ENCODE data around the gene TTC32.
"Not testable (repeated sequence)": the region's sequence is repeated elsewhere in the genome, so short reads cannot be mapped to it uniquely, and the experiment has no call there.

TTC32 gene

DNA sequence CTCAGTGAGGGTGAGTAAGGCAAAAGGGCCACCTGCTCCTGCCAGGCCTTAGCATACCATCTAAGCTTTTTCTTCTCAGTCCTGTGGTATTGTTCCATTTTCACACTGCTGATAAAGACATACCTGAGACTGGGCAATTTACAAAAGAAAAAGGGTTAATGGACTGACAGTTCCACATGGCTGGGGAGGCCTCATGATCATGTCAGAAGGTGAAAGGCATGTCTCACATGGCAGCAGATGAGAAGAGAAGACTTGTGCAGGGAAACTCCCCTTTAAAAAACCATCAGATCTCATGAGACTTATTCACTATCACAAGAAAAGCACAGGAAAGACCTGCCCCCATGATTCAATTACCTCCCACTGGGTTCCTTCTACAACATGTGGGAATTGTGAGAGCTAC, 21.6 kb downstream of the TTC32 start:
- DNase-seq (ENCODE audit: low read depth); H3K4me3 ChIP-seq (ENCODE audit: low read depth, low read length): not testable (repeated sequence)

DNA sequence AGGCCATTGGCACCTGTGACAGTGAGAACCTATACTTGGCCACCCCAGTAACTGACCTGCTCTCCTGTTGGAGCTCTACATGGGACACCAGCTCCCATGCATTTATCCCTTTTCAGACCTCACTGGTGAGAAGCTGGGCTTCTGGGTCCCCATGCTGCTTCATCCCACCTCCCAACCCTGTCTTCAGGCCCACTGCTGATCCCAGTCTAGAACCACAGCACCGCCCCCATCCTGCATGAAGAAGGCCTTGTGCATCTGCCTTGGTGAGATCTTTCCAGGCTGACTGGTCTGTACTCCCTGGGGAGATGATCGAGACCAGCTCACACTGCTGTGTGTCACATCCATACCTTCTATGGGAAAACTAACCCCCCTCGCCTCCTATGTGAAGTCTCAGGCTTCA, 22.7 kb downstream of the TTC32 start:
- DNase-seq (ENCODE audit: low read depth): no peak
- no peak overlapping the region for H3K4me3 ChIP-seq (ENCODE audit: low read depth, low read length)

DNA sequence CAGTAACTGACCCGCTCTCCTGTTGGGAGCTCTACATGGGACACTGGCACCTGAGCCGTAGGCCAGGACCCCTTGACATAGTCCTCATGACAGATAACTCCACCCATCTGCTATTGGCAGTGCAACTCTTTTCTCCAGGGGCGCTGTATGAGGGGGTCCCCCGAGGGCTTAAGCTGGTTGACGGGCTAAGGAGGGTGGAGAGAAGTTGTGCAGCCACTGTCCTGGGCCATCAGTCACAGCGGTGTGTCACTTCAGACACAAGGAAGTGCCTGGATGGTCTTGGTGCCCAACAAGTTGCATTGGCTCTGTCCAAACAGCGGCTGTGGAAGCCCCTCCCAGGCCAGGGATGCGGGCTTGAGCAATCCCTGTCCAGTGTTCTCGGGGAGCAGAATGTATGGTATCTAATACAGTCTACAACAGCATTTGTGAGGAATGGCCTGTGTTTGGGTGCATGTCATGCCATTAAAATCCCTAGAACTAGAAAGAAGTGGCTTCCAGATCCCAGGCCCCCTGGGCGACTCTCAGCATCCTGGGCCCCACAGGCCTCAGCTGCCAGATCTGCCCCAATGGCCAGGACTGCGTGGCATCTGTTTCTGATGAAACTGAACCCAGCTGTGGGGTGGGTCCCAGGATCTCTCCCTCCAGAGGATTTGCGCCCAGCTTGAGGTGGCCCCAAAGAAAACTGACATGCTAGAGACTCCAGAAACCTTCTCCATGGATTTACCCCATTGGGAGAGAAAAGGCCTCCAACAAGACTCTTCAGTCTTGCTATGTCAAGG, 23.3 kb downstream of the TTC32 start:
- no peak for DNase-seq (ENCODE audit: low read depth)
- H3K4me3 ChIP-seq (ENCODE audit: low read depth, low read length): no peak overlapping the region

DNA sequence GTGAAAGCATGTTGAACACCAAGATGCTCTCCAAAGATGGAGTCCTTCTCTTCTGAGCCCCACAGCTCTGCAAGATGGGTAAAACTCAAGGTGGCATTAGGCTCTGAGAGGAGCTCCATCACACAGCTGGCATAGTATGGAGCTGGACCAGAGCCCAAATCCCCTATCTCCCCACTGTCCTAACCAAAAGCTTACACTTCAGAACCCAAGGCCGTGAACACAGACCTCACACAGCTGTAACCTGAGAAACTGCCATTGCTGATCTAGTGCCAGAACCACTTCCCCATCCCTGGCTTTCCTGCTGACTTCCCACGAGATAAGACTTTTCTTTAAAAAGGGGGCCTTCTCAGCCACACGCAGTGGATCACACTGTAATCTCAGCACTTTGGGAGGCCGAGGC, 25.0 kb downstream of the TTC32 start:
- DNase-seq (ENCODE audit: low read depth): no peak
- no peak overlapping the region for H3K4me3 ChIP-seq (ENCODE audit: low read depth, low read length)

DNA sequence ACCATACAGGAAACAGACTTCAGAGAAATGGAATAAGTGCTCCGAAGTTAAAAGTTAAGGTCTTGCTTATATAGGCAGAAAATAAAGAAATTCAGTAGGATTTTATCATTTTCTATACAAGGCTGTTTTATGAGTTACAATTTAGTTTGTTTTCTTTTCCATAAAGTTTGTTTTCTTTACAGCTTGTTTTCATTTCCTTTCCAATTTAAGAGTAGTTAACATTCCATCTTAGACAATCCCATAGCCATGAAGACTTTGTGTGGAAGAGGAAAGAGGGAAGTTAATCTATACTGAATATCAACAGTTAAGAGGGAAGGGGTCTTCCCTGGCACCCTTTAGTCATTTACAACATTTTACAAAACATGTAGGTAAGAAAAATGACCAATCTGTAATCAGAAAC, 26.5 kb downstream of the TTC32 start:
- no peak for DNase-seq (ENCODE audit: low read depth)

DNA sequence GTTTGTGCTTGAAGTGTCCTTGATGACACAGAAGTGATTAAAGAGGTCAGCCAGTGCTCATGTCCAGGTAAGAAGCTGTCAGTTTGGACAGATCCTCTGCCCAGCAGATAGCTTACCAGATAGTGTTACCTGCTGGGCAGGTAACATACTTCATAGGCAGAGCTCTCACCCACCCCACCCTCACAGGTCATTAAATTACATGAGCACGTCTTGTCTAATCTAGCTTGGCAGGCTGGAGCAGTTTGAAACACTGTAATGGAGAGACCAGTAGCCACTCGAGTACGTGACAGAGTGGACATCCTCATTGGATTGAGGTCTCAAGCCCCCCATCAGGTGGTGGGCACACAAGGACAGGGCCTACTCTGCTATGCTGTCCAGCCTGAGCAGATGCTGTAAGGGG, 27.1 kb downstream of the TTC32 start:
- DNase-seq (ENCODE audit: low read depth): no peak
- H3K4me3 ChIP-seq (ENCODE audit: low read depth, low read length): no peak overlapping the region

More for the DNA sequence above, 26.5 kb downstream of the TTC32 start:
- no peak overlapping the region for H3K4me3 ChIP-seq (ENCODE audit: low read depth, low read length)

DNA sequence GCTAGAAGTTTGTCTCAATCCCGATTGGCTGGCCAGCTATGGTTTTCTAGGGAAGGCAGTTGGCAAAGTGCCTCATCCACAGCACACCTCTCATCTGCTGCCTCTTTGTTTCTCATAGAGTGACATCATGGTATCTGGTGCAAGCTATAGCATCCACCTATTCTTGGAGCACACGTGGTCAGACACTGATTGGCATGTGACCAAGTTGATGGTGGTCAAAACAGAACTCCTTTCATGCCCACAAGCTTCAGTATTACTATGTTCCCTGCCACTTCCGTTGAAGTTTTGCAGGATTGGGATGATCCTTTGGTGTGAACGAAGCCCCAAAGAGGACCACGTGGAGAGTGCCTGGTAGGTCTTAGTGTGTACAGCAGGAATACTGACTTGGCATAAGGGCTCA, 28.8 kb downstream of the TTC32 start:
- H3K4me3 ChIP-seq (ENCODE audit: low read depth, low read length): no peak overlapping the region
- no peak for DNase-seq (ENCODE audit: low read depth)

DNA sequence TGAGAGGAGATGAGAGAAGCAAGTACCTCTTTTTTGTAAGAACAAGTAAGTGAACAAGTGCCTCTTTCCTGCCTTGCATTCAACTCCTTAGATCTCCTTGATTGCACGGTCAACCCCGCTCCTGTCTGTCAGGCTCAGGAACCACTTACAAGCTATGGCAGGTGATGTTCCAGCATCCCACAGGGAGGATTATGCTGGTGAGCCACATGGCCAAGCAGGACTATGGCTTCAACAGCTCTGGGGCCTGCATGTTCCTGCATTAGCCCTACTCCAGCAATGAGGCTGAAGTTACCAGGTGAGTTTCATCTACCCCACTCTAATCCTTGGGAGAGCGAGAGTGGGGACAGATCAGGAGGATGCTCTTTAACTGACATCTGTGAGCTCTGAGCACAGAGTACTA, 29.5 kb downstream of the TTC32 start:
- DNase-seq (ENCODE audit: low read depth): no peak
- H3K4me3 ChIP-seq (ENCODE audit: low read depth, low read length): no peak overlapping the region

DNA sequence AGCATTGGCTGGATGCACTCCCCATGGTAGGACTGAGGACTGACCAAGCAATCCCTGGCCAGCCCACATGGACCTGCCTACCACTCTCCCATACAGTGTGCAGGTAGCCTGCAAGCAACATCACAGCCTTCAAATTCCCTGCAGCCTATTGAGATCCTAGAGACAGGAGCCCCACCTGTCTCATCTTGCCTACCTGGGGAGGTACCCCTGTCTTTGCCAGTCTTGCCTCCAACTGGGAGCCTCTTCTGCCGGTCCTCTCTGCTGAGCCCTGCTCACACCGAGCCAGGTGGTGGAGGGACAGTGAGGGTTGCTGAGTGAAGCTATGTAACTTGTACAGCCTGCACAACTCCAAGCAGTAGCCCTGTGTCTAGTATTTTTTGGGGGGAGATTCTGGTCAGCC, 29.9 kb downstream of the TTC32 start:
- DNase-seq (ENCODE audit: low read depth): no peak
- H3K4me3 ChIP-seq (ENCODE audit: low read depth, low read length): no peak overlapping the region

DNA sequence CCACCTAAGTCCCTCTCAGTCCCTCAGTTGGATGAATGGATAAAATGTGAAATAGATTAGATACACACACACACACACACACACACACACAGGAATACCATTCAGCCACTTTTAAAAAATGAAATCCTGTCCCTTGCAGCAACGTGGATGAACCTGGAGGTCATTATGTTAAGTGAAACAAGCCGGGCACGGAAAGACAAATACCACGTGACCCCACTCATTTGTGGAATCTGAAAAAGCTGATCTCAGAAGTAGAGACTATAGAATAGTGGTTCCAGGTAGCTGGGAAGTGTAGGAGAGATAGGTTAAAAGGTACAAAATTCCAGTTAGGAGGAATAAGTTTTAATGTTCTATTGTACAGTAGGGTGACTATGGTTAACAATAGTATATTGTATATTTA, 31.0 kb downstream of the TTC32 start:
- no peak for DNase-seq (ENCODE audit: low read depth)
- H3K4me3 ChIP-seq (ENCODE audit: low read depth, low read length): no peak overlapping the region

DNA sequence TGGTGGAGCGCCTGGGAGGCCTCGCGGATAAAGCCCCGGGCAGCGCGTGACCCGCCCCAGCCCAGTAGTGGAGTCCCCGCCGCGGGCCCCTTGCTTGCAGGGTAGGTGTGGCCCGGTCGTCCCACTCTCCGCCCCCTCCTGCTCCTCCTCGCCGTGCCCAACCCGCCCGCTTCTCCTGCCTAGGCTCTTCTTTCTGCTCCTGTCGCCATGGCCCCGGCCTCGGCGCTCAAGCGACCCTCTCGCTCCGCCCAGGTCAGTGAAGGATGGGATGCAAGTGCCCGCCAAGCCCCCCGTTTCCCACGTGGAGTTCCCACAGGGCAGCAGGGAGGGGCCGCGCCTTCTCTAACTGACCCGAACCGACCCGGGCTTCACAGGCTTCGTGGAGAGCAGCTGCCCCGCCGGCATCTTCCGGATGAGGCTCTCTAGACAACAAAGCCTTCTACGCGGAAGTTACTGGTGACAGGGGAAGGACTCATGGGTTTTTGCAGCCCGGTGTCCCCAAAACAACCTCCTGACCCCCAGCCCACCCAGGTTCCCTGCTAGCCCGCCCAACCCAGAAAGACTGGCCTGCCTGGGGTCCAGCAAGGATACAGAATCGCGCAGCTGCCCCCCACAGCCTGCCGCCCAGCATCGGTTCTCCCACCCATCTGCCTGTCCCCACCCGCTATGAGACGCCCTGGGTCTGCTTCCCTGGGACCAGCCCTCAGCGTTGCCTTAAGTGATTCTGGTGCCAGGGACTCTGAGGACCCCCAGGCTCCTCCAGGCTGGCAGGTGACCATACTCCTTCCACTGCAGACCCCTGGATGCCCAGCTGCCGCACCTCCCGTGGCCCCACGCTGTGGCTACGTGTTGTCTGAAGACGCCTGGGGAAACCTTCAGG, 32.8 kb downstream of the TTC32 start:
- peak overlapping the region; percentile 51 for H3K4me3 ChIP-seq (ENCODE audit: low read depth, low read length)
- DNase-seq (ENCODE audit: low read depth): no peak

DNA sequence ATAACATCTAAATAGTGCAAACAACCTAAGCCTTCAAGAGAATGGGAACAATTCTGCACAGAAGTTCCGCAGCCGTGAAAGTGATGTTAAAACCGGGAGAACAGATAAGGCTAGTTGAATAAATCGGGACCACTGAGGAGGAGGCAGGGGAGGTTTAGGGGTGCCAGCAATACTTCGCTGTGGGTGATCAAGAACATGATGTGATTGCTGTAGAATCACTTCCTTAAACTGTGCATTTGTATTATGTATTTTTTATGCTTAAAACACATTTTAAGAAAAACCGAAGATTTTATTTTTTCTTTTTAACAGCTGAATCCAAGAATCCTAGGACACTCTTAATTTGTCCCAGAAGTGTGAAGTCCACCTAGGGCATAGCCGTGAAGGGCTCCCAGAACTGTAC, 33.6 kb downstream of the TTC32 start:
- H3K4me3 ChIP-seq (ENCODE audit: low read depth, low read length): peak overlapping the region; percentile 51

DNA sequence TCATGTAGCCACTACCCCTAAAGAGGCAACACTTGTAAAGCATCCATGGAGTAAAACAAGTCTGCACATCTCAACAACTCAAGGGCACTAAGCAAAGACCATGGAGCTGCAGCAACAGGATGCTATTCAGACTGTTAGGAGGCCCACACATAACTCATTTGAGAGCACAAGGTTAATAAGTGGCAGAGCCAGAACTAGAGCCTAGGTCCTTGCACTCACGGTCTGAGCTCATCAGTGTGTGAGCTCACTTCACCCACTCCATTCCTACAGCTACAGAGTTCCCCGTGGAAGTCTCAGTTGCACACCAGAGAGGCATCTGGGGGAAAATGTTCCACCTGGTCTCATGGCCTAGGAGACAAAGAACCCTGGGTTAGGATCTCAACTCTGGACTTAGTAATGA, 35.0 kb downstream of the TTC32 start:
- H3K4me3 ChIP-seq (ENCODE audit: low read depth, low read length): no peak overlapping the region
- DNase-seq (ENCODE audit: low read depth): no peak

More for the DNA sequence above, 33.6 kb downstream of the TTC32 start:
- no peak for DNase-seq (ENCODE audit: low read depth)

DNA sequence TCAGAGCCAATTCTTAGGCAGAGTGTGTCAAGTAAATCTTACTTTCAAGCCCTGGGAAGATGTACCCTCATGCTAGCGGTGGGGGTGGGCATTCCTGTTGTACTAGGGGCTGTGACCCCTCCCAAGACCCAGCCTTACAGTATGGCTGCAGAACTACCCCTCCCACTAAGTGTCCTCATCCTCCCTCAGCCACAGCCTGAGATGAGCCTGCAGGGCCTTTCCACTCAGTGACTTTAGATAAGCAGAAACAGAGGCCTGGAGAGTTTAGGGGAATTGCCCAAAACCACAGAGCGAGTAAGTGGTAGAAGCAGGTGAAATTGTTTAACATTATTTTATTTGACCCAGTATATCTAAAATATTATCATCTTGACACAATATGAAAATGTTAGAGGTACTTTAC, 36.6 kb downstream of the TTC32 start:
- H3K4me3 ChIP-seq (ENCODE audit: low read depth, low read length): no peak overlapping the region
- DNase-seq (ENCODE audit: low read depth): no peak

DNA sequence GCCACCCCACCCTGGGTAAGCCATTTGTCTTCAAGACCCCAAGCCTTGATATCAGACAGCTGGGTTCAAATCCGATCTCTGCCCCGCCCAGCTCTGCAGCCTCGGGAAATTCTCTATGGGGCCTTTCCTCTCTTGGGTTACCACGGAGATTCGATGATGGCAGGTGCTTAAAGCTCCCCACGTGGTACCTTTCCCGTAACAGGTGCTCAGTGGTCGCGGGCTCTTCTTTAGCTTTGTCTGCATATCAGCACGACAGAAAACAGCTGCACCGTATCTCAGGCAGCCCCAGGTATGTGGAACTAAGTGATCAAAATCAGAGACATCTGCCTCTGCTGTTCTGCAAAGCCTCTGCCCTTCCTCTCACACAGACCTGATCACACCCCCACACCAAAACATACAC, 37.4 kb downstream of the TTC32 start:
- DNase-seq (ENCODE audit: low read depth): no peak
- no peak overlapping the region for H3K4me3 ChIP-seq (ENCODE audit: low read depth, low read length)

DNA sequence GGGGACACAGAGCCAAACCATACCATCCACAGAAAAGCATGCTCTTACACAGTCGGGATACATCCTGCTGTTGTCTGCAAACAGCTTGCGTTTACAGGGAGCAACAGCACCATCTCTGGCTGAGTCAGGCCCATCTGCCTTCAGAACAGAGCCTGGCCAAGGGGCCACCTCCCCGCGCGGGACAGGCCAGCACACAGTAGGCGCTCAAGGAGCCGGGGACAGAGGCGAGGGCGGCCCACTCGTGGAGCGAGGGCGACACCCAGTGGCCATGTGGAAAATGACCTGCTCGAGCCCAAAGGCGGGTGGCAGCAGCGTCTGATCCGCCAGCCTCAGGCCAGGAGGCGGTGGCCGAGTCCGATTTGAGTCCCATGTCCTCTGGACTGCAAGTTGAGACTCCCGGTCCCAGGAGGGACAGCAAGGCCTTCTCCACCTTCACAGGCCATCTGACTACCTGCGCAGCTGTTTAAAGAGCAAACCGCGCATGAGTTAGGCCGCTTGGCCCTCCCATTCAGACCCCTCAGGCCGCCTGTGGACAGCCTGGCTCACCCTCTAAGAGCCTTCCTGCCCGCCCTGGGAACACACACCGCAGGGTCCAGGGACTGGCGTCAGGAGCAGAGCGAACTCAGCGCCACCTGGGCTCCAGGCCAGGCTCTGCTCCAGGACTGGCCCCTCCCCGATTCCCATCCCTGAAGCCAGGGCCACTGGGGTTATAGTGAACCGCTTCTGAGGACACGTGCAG, 38.3 kb downstream of the TTC32 start:
- no peak overlapping the region for H3K4me3 ChIP-seq (ENCODE audit: low read depth, low read length)
- no peak for DNase-seq (ENCODE audit: low read depth)

DNA sequence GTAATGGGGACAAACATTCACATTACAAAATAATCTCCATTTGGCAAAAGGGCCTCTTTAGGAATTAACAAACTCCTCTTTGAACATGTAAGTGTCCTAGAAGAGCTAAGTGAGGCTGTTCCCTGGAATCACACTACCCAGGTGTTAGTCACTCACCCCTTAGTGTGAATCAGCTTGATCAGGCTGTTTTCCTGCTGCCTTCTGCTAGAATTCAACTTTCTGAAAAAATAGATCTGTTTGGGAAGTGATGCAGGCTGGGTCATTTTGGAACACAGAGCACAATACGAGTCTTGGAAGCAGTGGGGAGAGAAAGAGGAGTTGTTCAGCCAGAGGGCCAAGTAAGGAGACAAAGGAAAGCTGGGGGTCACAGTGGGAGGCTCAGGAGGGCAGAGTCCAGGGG, 40.0 kb downstream of the TTC32 start:
- no peak for DNase-seq (ENCODE audit: low read depth)

DNA sequence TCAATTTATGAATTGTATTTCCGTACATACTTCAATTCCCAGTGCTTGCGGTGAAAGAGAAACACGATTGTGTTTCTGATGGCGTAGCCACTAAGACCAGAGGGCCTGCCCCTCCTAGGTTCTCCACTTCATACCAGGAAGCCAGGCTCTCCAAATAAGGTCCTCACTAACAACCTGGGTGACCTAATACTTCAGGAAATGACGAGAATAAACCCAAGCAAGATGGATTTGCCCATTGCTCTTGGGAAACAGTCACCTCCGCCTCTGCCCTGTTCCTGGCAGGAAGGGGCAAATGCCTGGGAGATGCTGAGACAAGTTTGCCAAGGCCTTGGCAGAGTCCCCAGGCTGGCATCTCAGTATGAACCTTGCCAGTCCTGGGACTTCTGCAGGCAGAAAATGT, 41.8 kb downstream of the TTC32 start:
- no peak for DNase-seq (ENCODE audit: low read depth)

More for the DNA sequence above, 40.0 kb downstream of the TTC32 start:
- H3K4me3 ChIP-seq (ENCODE audit: low read depth, low read length): no peak overlapping the region

DNA sequence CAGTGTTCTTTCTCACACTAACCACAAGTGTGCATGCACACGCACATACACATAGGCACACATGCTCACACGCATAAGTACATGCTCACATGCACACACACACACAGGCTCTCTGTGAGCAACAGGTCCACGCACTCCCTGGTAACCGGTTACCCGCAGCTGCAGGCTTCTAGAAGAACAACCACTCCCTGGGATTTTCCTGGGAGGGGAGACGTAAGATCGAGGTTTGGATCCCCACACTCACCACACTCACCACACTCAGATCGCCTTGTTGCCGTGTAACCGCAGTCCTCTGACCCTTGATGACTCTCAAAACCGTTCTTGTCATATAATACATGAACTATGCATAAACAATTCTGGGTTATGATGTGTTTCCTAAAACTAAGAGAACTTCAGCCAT, 42.2 kb downstream of the TTC32 start:
- no peak overlapping the region for H3K4me3 ChIP-seq (ENCODE audit: low read depth, low read length)
- no peak for DNase-seq (ENCODE audit: low read depth)

More for the DNA sequence above, 41.8 kb downstream of the TTC32 start:
- no peak overlapping the region for H3K4me3 ChIP-seq (ENCODE audit: low read depth, low read length)

DNA sequence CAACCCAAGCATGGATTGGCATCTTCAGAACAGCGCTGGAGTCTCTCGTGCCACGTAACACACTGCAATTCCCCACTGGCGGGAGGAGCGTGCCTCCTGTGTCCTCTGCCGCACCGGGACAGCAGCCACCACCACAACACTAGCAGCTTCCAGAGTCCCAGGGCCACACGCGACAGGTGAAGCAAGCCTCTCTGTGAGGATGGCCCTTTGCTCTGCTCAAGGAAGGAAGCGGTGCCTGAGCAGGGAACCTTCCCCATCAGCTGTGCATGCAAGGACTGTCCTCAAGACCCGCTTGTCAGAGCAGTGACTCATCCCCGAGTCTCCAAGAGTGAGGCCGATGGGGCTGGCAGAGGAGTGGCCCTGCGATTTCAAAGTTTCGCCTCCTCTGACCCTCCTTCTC, 44.0 kb downstream of the TTC32 start:
- no peak overlapping the region for H3K4me3 ChIP-seq (ENCODE audit: low read depth, low read length)
- no peak for DNase-seq (ENCODE audit: low read depth)

Measured in skeletal muscle cell (primary cell).